ENCODE results near the gene SARS2. TPM values are rescaled to one million over a fixed set of nuclear protein-coding genes. Genes with fewer than 3 reads are reported as not detected.
"Not testable (repeated sequence)": the region's sequence is repeated elsewhere in the genome, so short reads cannot be mapped to it uniquely, and the experiment has no call there.

SARS2 gene
- total and polyA plus RNA-seq, 4 experiments from 2014 or later = 9.6 to 20.2 (median 15.5) TPM

GRCh38 chr19:38873400-38873799, 57.2 kb downstream of the SARS2 start:
- POLR2A ChIA-PET (ENCODE audit: partially characterized antibody) = interaction anchor here (1.1 to 13.6 kb wide), 2 partner anchors 23 to 31 kb away, joined by 3 to 297 read pairs; partner anchors contain the start of gene HNRNPL

GRCh38 chr19:38870612-38871011, 60.0 kb downstream of the SARS2 start:
- peaks cover 19 to 47% (median 33%) of the 10 kb centered on the region in 4 donors for H3K4me1 Mint-ChIP-seq
- no peaks in the 10 kb centered on the region for H3K9me3 Mint-ChIP-seq
- CTCF ChIA-PET (ENCODE audit: partially characterized antibody) = interaction anchor here (1.3 to 4.5 kb wide), 6 partner anchors 8 to 101 kb away, joined by 5 to 45 read pairs (median 14); partner anchors contain the start of genes NFKBIB, RINL and SIRT2
- intact Hi-C loops (cut with micrococcal nuclease) = loop anchor here (1.0 to 2.0 kb wide), 5 partner anchors 20 to 468 kb away; partner anchors contain the start of genes ECH1, FAM98C, NFKBIB and SIRT2
- POLR2A ChIA-PET (ENCODE audit: partially characterized antibody) = interaction anchor here (0.6 to 13.6 kb wide), 14 partner anchors 8 to 467 kb away, joined by 3 to 297 read pairs (median 8); partner anchors contain the start of genes ECH1, FAM98C, HNRNPL and MRPS12
- Histone ChIP-seq H3K4me3 (ENCODE audit: low read length in 2 of 2) (peak overlapping the region in 1 of 2 donors; percentile 60), H3K27me3 (ENCODE audit: insufficient read depth, low read length) (no peaks in the 10 kb centered on the region), H3K27ac (ENCODE audit: low read depth, low read length) (peak overlapping the region; percentile 66), H3K36me3 (ENCODE audit: insufficient read depth, low read length) (no peaks in the 10 kb centered on the region), H3K9me3 (ENCODE audit: control insufficient read depth in 1 of 2, low read length in 2 of 2) (no peaks in the 10 kb centered on the region), H3K4me1 (ENCODE audit: insufficient read depth, low read length) (peaks cover 34% of the 10 kb centered on the region)
- H3K27ac Mint-ChIP-seq = peak overlapping the region; percentile 81 to 93 (median 90)
- peak overlapping the region; percentile 70 to 91 (median 80) for H3K4me3 Mint-ChIP-seq
- peaks cover 5 to 25% of the 10 kb centered on the region in 2 donors for H3K36me3 Mint-ChIP-seq
- no peaks in the 10 kb centered on the region for H3K27me3 Mint-ChIP-seq
- DNase-seq = no peak

More at GRCh38 chr19:38873400-38873799, 57.2 kb downstream of the SARS2 start:
- Mint-ChIP-seq H3K4me1 (peaks cover 26 to 59% (median 42%) of the 10 kb centered on the region in 4 donors), H3K36me3 (peaks cover 5 to 33% of the 10 kb centered on the region in 2 donors), H3K27ac (peak overlapping the region in 6 of 7 donors; percentile 8 to 65 (median 42))
- peaks cover 50% of the 10 kb centered on the region for H3K4me1 ChIP-seq (ENCODE audit: insufficient read depth, low read length)
- H3K27ac ChIP-seq (ENCODE audit: low read depth, low read length); H3K4me3 Mint-ChIP-seq; H3K36me3 ChIP-seq (ENCODE audit: insufficient read depth, low read length); H3K4me3 ChIP-seq (ENCODE audit: low read length in 2 of 2); H3K9me3 ChIP-seq (ENCODE audit: control insufficient read depth in 1 of 2, low read length in 2 of 2); H3K27me3 Mint-ChIP-seq; intact Hi-C loops (cut with micrococcal nuclease); H3K27me3 ChIP-seq (ENCODE audit: insufficient read depth, low read length); DNase-seq; H3K9me3 Mint-ChIP-seq: not testable (repeated sequence)
- CTCF ChIA-PET (ENCODE audit: partially characterized antibody) = interaction anchor here (0.7 to 2.1 kb wide), 5 partner anchors 9 to 769 kb away, joined by 3 to 11 read pairs (median 4); partner anchors contain the start of gene ECH1

- CTCF ChIA-PET (ENCODE audit: partially characterized antibody) = interaction anchor here (0.8 to 4.5 kb wide), 17 partner anchors 8 to 467 kb away, joined by 3 to 45 read pairs (median 8); partner anchors contain the start of genes ECH1, EIF3K, FAM98C and NFKBIB
- H3K4me1 Mint-ChIP-seq = peaks cover 23 to 53% (median 38%) of the 10 kb centered on the region in 4 donors
- peak overlapping the region; percentile 83 to 97 (median 94) for H3K27ac Mint-ChIP-seq
- Histone ChIP-seq H3K27me3 (ENCODE audit: insufficient read depth, low read length) (no peaks in the 10 kb centered on the region), H3K4me3 (ENCODE audit: low read length in 2 of 2) (peak overlapping the region; percentile 29 to 60), H3K27ac (ENCODE audit: low read depth, low read length) (peak overlapping the region; percentile 66), H3K4me1 (ENCODE audit: insufficient read depth, low read length) (peaks cover 40% of the 10 kb centered on the region), H3K9me3 (ENCODE audit: control insufficient read depth in 1 of 2, low read length in 2 of 2) (no peaks in the 10 kb centered on the region), H3K36me3 (ENCODE audit: insufficient read depth, low read length) (no peaks in the 10 kb centered on the region)
- peaks cover 5 to 29% of the 10 kb centered on the region in 2 donors for H3K36me3 Mint-ChIP-seq
- POLR2A ChIA-PET (ENCODE audit: partially characterized antibody) = interaction anchor here (0.6 to 13.6 kb wide), 21 partner anchors 9 to 467 kb away, joined by 3 to 297 read pairs (median 5); partner anchors contain the start of genes ECH1, FAM98C, HNRNPL and MRPS12
- intact Hi-C loops (cut with micrococcal nuclease) = loop anchor here (1.0 to 2.0 kb wide), 6 partner anchors 20 to 467 kb away; partner anchors contain the start of genes ECH1, FAM98C, NFKBIB and SIRT2
- peaks cover 0 to 1% (median 0%) of the 10 kb centered on the region in 8 donors for H3K9me3 Mint-ChIP-seq
- no peaks in the 10 kb centered on the region for H3K27me3 Mint-ChIP-seq
- H3K4me3 Mint-ChIP-seq = peak overlapping the region; percentile 88 to 94 (median 91)
- peak; percentile 92 to 96 (median 93) for DNase-seq
Observed at GRCh38 chr19:38869836-38870607, 60.5 kb downstream of the SARS2 start.

GRCh38 chr19:38869160-38869835, 61.3 kb downstream of the SARS2 start:
- Mint-ChIP-seq H3K36me3 (peaks cover 5 to 29% of the 10 kb centered on the region in 2 donors), H3K4me3 (peak overlapping the region; percentile 88 to 94 (median 91))
- no peaks in the 10 kb centered on the region for H3K36me3 ChIP-seq (ENCODE audit: insufficient read depth, low read length)

GRCh38 chr19:38868551-38868950, 62.0 kb downstream of the SARS2 start:
- peaks cover 5 to 29% of the 10 kb centered on the region in 2 donors for H3K36me3 Mint-ChIP-seq
- CTCF ChIA-PET (ENCODE audit: partially characterized antibody) = interaction anchor here (0.6 to 4.5 kb wide), 14 partner anchors 8 to 106 kb away, joined by 3 to 45 read pairs (median 10); partner anchors contain the start of genes ECH1 and RINL
- no peak for DNase-seq
- Histone ChIP-seq H3K9me3 (ENCODE audit: control insufficient read depth in 1 of 2, low read length in 2 of 2) (no peaks in the 10 kb centered on the region), H3K4me1 (ENCODE audit: insufficient read depth, low read length) (peaks cover 49% of the 10 kb centered on the region), H3K27me3 (ENCODE audit: insufficient read depth, low read length) (no peaks in the 10 kb centered on the region), H3K4me3 (ENCODE audit: low read length in 2 of 2) (no peak overlapping the region), H3K36me3 (ENCODE audit: insufficient read depth, low read length) (no peaks in the 10 kb centered on the region), H3K27ac (ENCODE audit: low read depth, low read length) (no peak overlapping the region)
- POLR2A ChIA-PET (ENCODE audit: partially characterized antibody) = interaction anchor here (0.6 to 13.6 kb wide), 13 partner anchors 8 to 234 kb away, joined by 3 to 297 read pairs (median 7); partner anchors contain the start of genes HNRNPL, MRPS12, RINL and SARS2
- H3K4me1 Mint-ChIP-seq = peaks cover 30 to 62% (median 47%) of the 10 kb centered on the region in 4 donors
- intact Hi-C loops (cut with micrococcal nuclease) = no loop called here
- H3K4me3 Mint-ChIP-seq = peak overlapping the region; percentile 74 to 94 (median 91)
- H3K27ac Mint-ChIP-seq = peak overlapping the region; percentile 56 to 97 (median 83)
- no peaks in the 10 kb centered on the region for H3K27me3 Mint-ChIP-seq
- peaks cover 0 to 1% (median 0%) of the 10 kb centered on the region in 8 donors for H3K9me3 Mint-ChIP-seq

More at GRCh38 chr19:38869160-38869835, 61.3 kb downstream of the SARS2 start:
- H3K27ac Mint-ChIP-seq = peak overlapping the region; percentile 83 to 97 (median 94)
- ChIA-PET POLR2A (ENCODE audit: partially characterized antibody) (interaction anchor here (0.6 to 13.6 kb wide), 18 partner anchors 8 to 466 kb away, joined by 3 to 297 read pairs (median 6); partner anchors contain the start of genes ECH1, FAM98C, HNRNPL and MRPS12), CTCF (ENCODE audit: partially characterized antibody) (interaction anchor here (0.7 to 4.5 kb wide), 18 partner anchors 9 to 467 kb away, joined by 3 to 45 read pairs (median 7); partner anchors contain the start of genes ECH1, EIF3K, FAM98C and RINL)
- intact Hi-C loops (cut with micrococcal nuclease) = loop anchor here (1.0 kb wide), 1 partner anchor 27 kb away; no protein-coding TSS in a partner anchor
- H3K4me1 ChIP-seq (ENCODE audit: insufficient read depth, low read length) = peaks cover 47% of the 10 kb centered on the region
- peak overlapping the region; percentile 28 to 60 for H3K4me3 ChIP-seq (ENCODE audit: low read length in 2 of 2)
- H3K4me1 Mint-ChIP-seq = peaks cover 29 to 60% (median 45%) of the 10 kb centered on the region in 4 donors
- H3K27me3 Mint-ChIP-seq = no peaks in the 10 kb centered on the region
- H3K9me3 Mint-ChIP-seq = peaks cover 0 to 1% (median 0%) of the 10 kb centered on the region in 8 donors
- peak overlapping the region; percentile 66 for H3K27ac ChIP-seq (ENCODE audit: low read depth, low read length)
- peak in 1 of 5 donors; percentile 17 for DNase-seq
- no peaks in the 10 kb centered on the region for H3K27me3 ChIP-seq (ENCODE audit: insufficient read depth, low read length)
- H3K9me3 ChIP-seq (ENCODE audit: control insufficient read depth in 1 of 2, low read length in 2 of 2) = no peaks in the 10 kb centered on the region

GRCh38 chr19:38867171-38867780, 63.3 kb downstream of the SARS2 start:
- Mint-ChIP-seq H3K9me3 (peaks cover 0 to 1% (median 0%) of the 10 kb centered on the region in 8 donors), H3K36me3 (peaks cover 0 to 24% of the 10 kb centered on the region in 2 donors), H3K27me3 (no peaks in the 10 kb centered on the region), H3K27ac (no peak overlapping the region), H3K4me1 (peaks cover 28 to 69% (median 47%) of the 10 kb centered on the region in 4 donors), H3K4me3 (peak overlapping the region in 1 of 8 donors; percentile 49)
- Histone ChIP-seq H3K4me1 (ENCODE audit: insufficient read depth, low read length) (peaks cover 52% of the 10 kb centered on the region), H3K27me3 (ENCODE audit: insufficient read depth, low read length) (no peaks in the 10 kb centered on the region), H3K36me3 (ENCODE audit: insufficient read depth, low read length) (no peaks in the 10 kb centered on the region), H3K4me3 (ENCODE audit: low read length in 2 of 2) (no peak overlapping the region), H3K9me3 (ENCODE audit: control insufficient read depth in 1 of 2, low read length in 2 of 2) (no peaks in the 10 kb centered on the region), H3K27ac (ENCODE audit: low read depth, low read length) (no peak overlapping the region)
- ChIA-PET CTCF (ENCODE audit: partially characterized antibody) (interaction anchor here (0.6 to 4.7 kb wide), 9 partner anchors 14 to 1744 kb away, joined by 3 to 45 read pairs (median 4); partner anchors contain the start of gene FAM98C), POLR2A (ENCODE audit: partially characterized antibody) (interaction anchor here (1.2 to 13.6 kb wide), 4 partner anchors 10 to 25 kb away, joined by 4 to 297 read pairs (median 24); partner anchors contain the start of genes HNRNPL and RINL)
- no peak for DNase-seq
- intact Hi-C loops (cut with micrococcal nuclease) = no loop called here

All from CD4-positive, alpha-beta memory T cell (primary cell).